ENCODE results near the gene TBC1D16.
A peak's percentile ranks its signal among the peaks of the same experiment; 100 is the strongest.
"Not testable (repeated sequence)": the region's sequence is repeated elsewhere in the genome, so short reads cannot be mapped to it uniquely, and the experiment has no call there.

Gene TBC1D16

GRCh38 chr17:80050706-80051105 is 15.0 kb upstream of the TBC1D16 start:
- no peak for DNase-seq

GRCh38 chr17:80049986-80050385 is 14.3 kb upstream of the TBC1D16 start:
- no peak for DNase-seq

GRCh38 chr17:80047176-80047575 is 11.5 kb upstream of the TBC1D16 start:
- no peak for DNase-seq

GRCh38 chr17:80046709-80047108 is 11.0 kb upstream of the TBC1D16 start:
- DNase-seq = not testable (repeated sequence)

GRCh38 chr17:80045703-80046102 is 10.0 kb upstream of the TBC1D16 start:
- no peak for DNase-seq

- no peak for DNase-seq
These were observed 8.3 kb upstream of the TBC1D16 start for GRCh38 chr17:80043963-80044362.

GRCh38 chr17:80036715-80037477 is 1.2 kb upstream of the TBC1D16 start:
- DNase-seq = peak; percentile 17

GRCh38 chr17:80035937-80036714 is 454 bp upstream of the TBC1D16 start, which contains the start of gene CCDC40:
Gene CCDC40 (plus strand): TSS chr17:80036642. CDS start chr17:80036663, 21 bp downstream.
- DNase-seq = peak; percentile 81

- DNase-seq = peak; percentile 34
These were observed 633 bp downstream of the TBC1D16 start for GRCh38 chr17:80034791-80035686.

- no peak for DNase-seq
These were observed 1.8 kb downstream of the TBC1D16 start for GRCh38 chr17:80033840-80034239.

- DNase-seq = no peak
These were observed 3.0 kb downstream of the TBC1D16 start for GRCh38 chr17:80032614-80033171.

- no peak for DNase-seq
These were observed 3.8 kb downstream of the TBC1D16 start for GRCh38 chr17:80031691-80032430.

GRCh38 chr17:80030730-80031410 is 4.8 kb downstream of the TBC1D16 start:
- no peak for DNase-seq

GRCh38 chr17:80029258-80029974 is 6.3 kb downstream of the TBC1D16 start:
- no peak for DNase-seq

GRCh38 chr17:80028030-80028429 is 7.6 kb downstream of the TBC1D16 start:
- DNase-seq = no peak

- no peak for DNase-seq
These were observed 8.6 kb downstream of the TBC1D16 start for GRCh38 chr17:80027043-80027435.

- DNase-seq = no peak
These were observed 9.2 kb downstream of the TBC1D16 start for GRCh38 chr17:80026359-80027042.

GRCh38 chr17:80025796-80026195 is 9.9 kb downstream of the TBC1D16 start:
- DNase-seq = no peak

GRCh38 chr17:80025140-80025539 is 10.5 kb downstream of the TBC1D16 start:
- DNase-seq = no peak

Measured in CD4-positive, alpha-beta T cell treated with Interleukin-4 for 4 hours (primary cell).